Panc1 (cell line): Measurements from ENCODE around the gene UGT1A6.

ENCODE experiments used
- POLR2AphosphoS5 ChIP-seq: IDR thresholded peaks from 2 replicates; pipeline ENCODE4 v1.6.1; 2012; ENCODE audit warnings: mild to moderate bottlenecking, low read depth, low read length, moderate library complexity
- TF ChIP-seq, protein P1 (sequence below): fragments of 450-650 bp; IDR thresholded peaks from 2 replicates; pipeline ENCODE4 v1.5.1; 2017; ENCODE audit warnings: mild to moderate bottlenecking

DNA sequence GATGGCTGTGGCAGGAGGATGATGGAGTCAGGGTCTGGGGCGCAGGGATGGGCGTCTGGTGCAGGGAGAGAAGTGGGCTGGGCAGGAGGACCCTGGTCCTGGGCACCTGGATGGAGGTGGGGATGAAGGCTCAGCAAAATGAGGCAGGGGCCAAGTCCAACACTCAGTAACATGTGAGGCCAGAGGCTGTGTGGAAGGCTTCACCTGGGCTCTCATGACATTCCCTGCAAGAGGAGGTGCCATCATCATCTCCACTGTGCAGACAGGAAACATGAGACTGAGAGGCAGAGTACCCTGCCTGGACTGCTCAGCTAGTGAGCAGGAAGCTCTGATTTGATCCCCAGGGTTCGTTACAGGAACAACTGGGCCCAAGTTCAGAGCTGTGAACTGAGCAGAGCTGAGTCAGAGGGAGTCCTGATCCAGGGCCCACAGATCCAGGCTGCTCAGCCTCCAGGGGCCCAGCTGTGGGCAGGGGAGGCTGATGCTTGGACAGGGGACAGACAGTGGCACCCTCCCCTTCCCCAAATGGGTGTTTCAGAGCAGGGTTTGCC is 124.7 kb downstream of the UGT1A6 start:
- TF ChIP-seq, protein P1, sequence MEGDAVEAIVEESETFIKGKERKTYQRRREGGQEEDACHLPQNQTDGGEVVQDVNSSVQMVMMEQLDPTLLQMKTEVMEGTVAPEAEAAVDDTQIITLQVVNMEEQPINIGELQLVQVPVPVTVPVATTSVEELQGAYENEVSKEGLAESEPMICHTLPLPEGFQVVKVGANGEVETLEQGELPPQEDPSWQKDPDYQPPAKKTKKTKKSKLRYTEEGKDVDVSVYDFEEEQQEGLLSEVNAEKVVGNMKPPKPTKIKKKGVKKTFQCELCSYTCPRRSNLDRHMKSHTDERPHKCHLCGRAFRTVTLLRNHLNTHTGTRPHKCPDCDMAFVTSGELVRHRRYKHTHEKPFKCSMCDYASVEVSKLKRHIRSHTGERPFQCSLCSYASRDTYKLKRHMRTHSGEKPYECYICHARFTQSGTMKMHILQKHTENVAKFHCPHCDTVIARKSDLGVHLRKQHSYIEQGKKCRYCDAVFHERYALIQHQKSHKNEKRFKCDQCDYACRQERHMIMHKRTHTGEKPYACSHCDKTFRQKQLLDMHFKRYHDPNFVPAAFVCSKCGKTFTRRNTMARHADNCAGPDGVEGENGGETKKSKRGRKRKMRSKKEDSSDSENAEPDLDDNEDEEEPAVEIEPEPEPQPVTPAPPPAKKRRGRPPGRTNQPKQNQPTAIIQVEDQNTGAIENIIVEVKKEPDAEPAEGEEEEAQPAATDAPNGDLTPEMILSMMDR: no peak
- TF ChIP-seq POLR2AphosphoS5: no peak
